Neural cell (in vitro differentiated cells): Measurements from ENCODE around the gene CFAP299.

Experiments
- CTCF ChIP-seq: fragments of 450-650 bp; IDR thresholded peaks from 2 replicates; pipeline ENCODE4 v1.5.1; 2014; ENCODE audit warnings: antibody characterized with exemption, mild to moderate bottlenecking, moderate library complexity; ENCODE audit not compliant: poor library complexity, severe bottlenecking
- EZH2 ChIP-seq: fragments of 200-600, 300-800 bp; shearing (Covaris generic), sonication (generic); IDR thresholded peaks from 2 replicates; pipeline ENCODE4 v1.6.1; 2014; ENCODE audit warnings: antibody characterized with exemption, low read length, borderline replicate concordance, mild to moderate bottlenecking; ENCODE audit not compliant: insufficient read depth, poor library complexity, severe bottlenecking
- POLR2AphosphoS5 ChIP-seq: IDR thresholded peaks from 2 replicates; pipeline ENCODE4 v1.6.1; 2012
- RAD21 ChIP-seq: fragments of 450-650 bp; conservative IDR thresholded peaks from 2 replicates; pipeline ENCODE4 v1.6.1; 2014; ENCODE audit warnings: antibody characterized with exemption, mild to moderate bottlenecking, moderate library complexity
- SMC3 ChIP-seq: fragments of 450-650 bp; conservative IDR thresholded peaks from 2 replicates; pipeline ENCODE4 v1.6.1; 2014; ENCODE audit warnings: antibody characterized with exemption, mild to moderate bottlenecking, moderate library complexity; ENCODE audit not compliant: poor library complexity

DNA sequence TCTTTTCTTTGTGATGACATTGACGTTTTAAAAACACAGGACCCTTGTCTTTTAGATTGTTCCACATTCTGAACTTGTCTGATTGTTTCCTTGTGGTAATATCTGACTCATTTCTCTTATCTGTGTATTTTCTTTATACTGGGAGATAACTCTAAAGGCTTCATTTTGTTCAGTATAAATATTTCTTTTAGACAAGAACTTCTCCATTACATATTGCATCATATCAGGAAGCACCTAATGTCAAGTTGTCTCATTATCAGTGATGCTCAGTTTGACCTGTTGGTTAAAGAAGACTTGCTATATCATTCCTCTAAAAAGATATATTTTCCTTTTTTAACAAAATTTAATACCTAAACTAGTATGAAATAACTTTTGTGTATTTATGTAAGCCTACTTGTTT lies 542.7 kb downstream of the CFAP299 start:
- TF ChIP-seq EZH2 (no peak), CTCF (no peak), RAD21 (no peak), POLR2AphosphoS5 (no peak), SMC3 (no peak)
